GM12873 (cell line): Measurements from ENCODE around the gene MPDZ.

Experiments used
- CTCF ChIP-seq: IDR thresholded peaks from 2 replicates; pipeline ENCODE4 v1.5.1; 2012; ENCODE audit warnings: low read depth, mild to moderate bottlenecking, moderate library complexity, low read length, control low read depth; ENCODE audit not compliant: insufficient read depth; ENCODE audit errors: missing control alignments

The MPDZ gene

GRCh38 chr9:13186091-13186490 lies 93.4 kb downstream of the MPDZ start:
- TF ChIP-seq CTCF = no peak

- no peak for TF ChIP-seq CTCF
Observed at GRCh38 chr9:13181652-13182051, 97.8 kb downstream of the MPDZ start.

- TF ChIP-seq CTCF = no peak
Observed at GRCh38 chr9:13179257-13179656, 100.2 kb downstream of the MPDZ start.

- no peak for TF ChIP-seq CTCF
Observed at GRCh38 chr9:13175732-13176131, 103.8 kb downstream of the MPDZ start.

- TF ChIP-seq CTCF = no peak
Observed at GRCh38 chr9:13174906-13175639, 104.4 kb downstream of the MPDZ start.

GRCh38 chr9:13173553-13173952 lies 105.9 kb downstream of the MPDZ start:
- TF ChIP-seq CTCF = no peak

- no peak for TF ChIP-seq CTCF
Observed at GRCh38 chr9:13171261-13171660, 108.2 kb downstream of the MPDZ start.
